Lung (tissue), 12 donors: ENCODE data around the gene EID2. TPM values are rescaled to one million over a fixed set of nuclear protein-coding genes. Genes with fewer than 3 reads are reported as not detected.

ENCODE experiments used
- ATAC-seq: fragments of 200-7000 bp; cut with Tn5 transposase; one replicate; pipeline ENCODE4 v1.9.1; 2020; ENCODE audit warnings: moderate number of reproducible peaks; ENCODE audit not compliant: insufficient read depth, low FRiP score
- DNase-seq, 3 donors: peaks; one replicate each; pipeline ENCODE4 v3.0.0-alpha.2; 2013 to 2017
- H3K27ac ChIP-seq, 2 donors: one replicate each; pipeline ENCODE4 v1.5.1; 2013; ENCODE audit warnings: mild to moderate bottlenecking in 2 of 2, moderate library complexity in 2 of 2, control low read depth in 1 of 2, inconsistent platforms in 1 of 2, low read depth in 1 of 2, low read length in 1 of 2
- H3K27me3 ChIP-seq, 3 donors: one replicate each; pipeline ENCODE4 v1.5.1; 2013; ENCODE audit warnings: low read length in 2 of 3; ENCODE audit not compliant: control insufficient read depth in 3 of 3, insufficient read depth in 3 of 3
- H3K36me3 ChIP-seq, 4 donors: one replicate each; pipeline ENCODE4 v1.5.1; 2013; ENCODE audit warnings: low read length in 4 of 4, mild to moderate bottlenecking in 1 of 4, moderate library complexity in 1 of 4; ENCODE audit not compliant: control insufficient read depth in 4 of 4, insufficient read depth in 4 of 4
- H3K4me1 ChIP-seq, 5 donors: one replicate each; pipeline ENCODE4 v1.5.1; 2013; ENCODE audit warnings: low read length in 5 of 5, mild to moderate bottlenecking in 2 of 5, moderate library complexity in 1 of 5; ENCODE audit not compliant: control insufficient read depth in 5 of 5, insufficient read depth in 5 of 5
- H3K4me3 ChIP-seq: one replicate; pipeline ENCODE4 v1.5.1; 2013; ENCODE audit warnings: mild to moderate bottlenecking, control low read depth, moderate library complexity
- H3K9ac ChIP-seq, 2 donors: one replicate each; pipeline ENCODE4 v1.5.1; 2013; ENCODE audit warnings: low read length in 2 of 2, control low read depth in 1 of 2; ENCODE audit not compliant: insufficient read depth in 1 of 2
- H3K9me3 ChIP-seq, 4 donors: one replicate each; pipeline ENCODE4 v1.5.1; 2013; ENCODE audit warnings: low read length in 3 of 4, mild to moderate bottlenecking in 1 of 4, moderate library complexity in 1 of 4; ENCODE audit not compliant: control insufficient read depth in 4 of 4, insufficient read depth in 3 of 4
- WGBS, 2 donors: extraction: QIAGEN DNeasy Blood & Tissue Kit; methylation state at CpG; one replicate each; pipeline ENCODE4 v1.1.7; 2013; 5-methylcytosine and 5-hydroxymethylcytosine counted together
- polyA plus RNA-seq, 2 donors: library from polyadenylated mRNA; stranded (reverse); fragments of 200-250 nt; gene quantifications; one replicate each; pipeline ENCODE4 v1.2.1, GENCODE V29; 2013
- total RNA-seq, 2 donors: library from RNA; depleted of rRNA in 1 of 2; stranded (reverse); fragments of >200 nt in 1 of 2; gene quantifications; one replicate each; pipeline ENCODE4 v1.2.1, GENCODE V29; 2014 to 2021
- TF ChIP-seq, protein P1 (sequence below): IDR thresholded peaks from 2 replicates; pipeline ENCODE4 v1.5.1; 2012; ENCODE audit warnings: mild to moderate bottlenecking; ENCODE audit errors: control extremely low read depth, extremely low read depth
- donor health status: control.
- donor health status: control.
- donor health status: Bipolar disorder and iron deficiency.
- donor health status: healthy.
- donor health status: DM: yes; HTN: yes; CAD: no.

EID2 gene
- total and polyA plus RNA-seq, 4 donors, result 10.4 to 20.2 (median 12.4) TPM

DNA sequence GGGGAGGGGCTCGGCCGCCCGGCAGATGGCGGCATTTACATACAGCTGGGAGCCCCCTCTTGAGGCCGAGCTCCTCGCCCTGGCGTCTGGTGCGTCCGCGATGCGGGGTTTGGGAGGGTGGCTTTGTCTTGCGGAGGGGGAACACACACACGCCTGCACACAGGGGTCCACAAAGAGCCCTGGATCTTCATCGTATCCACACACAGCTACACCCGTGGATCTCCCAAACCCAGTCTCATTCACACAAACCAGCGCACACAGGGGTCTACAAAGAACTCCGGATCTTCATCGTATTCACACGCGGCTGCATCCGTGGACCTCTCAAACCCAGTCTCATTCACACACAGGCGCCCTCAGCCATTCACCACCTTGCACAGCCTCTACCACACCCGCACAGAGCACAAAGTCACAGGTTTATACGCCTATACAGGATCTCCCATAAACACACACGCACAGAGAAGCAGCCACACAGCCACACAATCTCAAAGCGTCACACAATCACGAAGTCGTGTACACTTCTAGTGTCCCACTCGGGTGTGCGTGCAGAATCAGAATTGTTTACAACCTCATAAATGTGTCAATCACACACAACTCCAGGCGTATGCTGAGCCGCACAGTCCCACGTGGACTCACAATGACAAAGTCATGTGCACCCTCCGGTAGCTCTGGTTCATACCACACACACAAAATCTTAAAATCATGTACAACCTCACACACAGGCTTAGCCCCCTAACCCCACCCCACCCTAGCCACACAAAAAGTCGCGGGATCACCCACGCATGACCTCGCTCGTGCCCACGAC, 41.8 kb downstream of the EID2 start:
- Histone ChIP-seq H3K36me3 (no peaks in the 10 kb centered on the region), H3K4me1 (peaks cover 0 to 12% (median 0%) of the 10 kb centered on the region in 5 donors), H3K9me3 (peaks cover 0 to 5% (median 0%) of the 10 kb centered on the region in 4 donors), H3K27ac (no peak overlapping the region), H3K4me3 (no peak overlapping the region), H3K9ac (no peak overlapping the region), H3K27me3 (peaks cover 10 to 36% (median 28%) of the 10 kb centered on the region in 3 donors)
- DNase-seq, result peak; percentile 64 to 77 (median 74)
- ATAC-seq, result no peak
- WGBS, 2 donors, result 1 to 2% methylated on average over 40 of the region's 40 CpGs
- TF ChIP-seq, protein P1, sequence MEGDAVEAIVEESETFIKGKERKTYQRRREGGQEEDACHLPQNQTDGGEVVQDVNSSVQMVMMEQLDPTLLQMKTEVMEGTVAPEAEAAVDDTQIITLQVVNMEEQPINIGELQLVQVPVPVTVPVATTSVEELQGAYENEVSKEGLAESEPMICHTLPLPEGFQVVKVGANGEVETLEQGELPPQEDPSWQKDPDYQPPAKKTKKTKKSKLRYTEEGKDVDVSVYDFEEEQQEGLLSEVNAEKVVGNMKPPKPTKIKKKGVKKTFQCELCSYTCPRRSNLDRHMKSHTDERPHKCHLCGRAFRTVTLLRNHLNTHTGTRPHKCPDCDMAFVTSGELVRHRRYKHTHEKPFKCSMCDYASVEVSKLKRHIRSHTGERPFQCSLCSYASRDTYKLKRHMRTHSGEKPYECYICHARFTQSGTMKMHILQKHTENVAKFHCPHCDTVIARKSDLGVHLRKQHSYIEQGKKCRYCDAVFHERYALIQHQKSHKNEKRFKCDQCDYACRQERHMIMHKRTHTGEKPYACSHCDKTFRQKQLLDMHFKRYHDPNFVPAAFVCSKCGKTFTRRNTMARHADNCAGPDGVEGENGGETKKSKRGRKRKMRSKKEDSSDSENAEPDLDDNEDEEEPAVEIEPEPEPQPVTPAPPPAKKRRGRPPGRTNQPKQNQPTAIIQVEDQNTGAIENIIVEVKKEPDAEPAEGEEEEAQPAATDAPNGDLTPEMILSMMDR, result no peak

DNA sequence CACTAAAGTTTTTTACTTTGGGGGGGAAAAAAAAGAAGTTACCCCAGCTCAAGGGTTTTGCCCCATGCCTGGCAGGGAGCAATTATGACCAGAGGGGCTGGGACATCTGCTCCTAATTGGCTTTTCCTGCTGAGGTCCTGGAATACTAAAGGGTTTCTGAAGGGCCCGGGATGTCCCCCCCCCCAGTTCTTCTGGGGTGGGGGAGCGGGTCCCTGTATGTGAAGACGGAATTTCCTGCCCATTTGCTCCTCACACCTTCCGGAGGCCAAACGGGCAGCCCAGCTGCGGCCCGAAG, 42.3 kb downstream of the EID2 start:
- DNase-seq (no peak), ATAC-seq (no peak)
- Histone ChIP-seq H3K4me3 (no peak overlapping the region), H3K36me3 (no peaks in the 10 kb centered on the region), H3K27me3 (peaks cover 10 to 34% (median 28%) of the 10 kb centered on the region in 3 donors), H3K9me3 (peaks cover 0 to 5% (median 0%) of the 10 kb centered on the region in 4 donors), H3K9ac (no peak overlapping the region), H3K4me1 (peaks cover 0 to 8% (median 0%) of the 10 kb centered on the region in 5 donors), H3K27ac (no peak overlapping the region)
- TF ChIP-seq, protein P1, result no peak
- WGBS, 2 donors, result 0% methylated on average over 7 of the region's 7 CpGs

DNA sequence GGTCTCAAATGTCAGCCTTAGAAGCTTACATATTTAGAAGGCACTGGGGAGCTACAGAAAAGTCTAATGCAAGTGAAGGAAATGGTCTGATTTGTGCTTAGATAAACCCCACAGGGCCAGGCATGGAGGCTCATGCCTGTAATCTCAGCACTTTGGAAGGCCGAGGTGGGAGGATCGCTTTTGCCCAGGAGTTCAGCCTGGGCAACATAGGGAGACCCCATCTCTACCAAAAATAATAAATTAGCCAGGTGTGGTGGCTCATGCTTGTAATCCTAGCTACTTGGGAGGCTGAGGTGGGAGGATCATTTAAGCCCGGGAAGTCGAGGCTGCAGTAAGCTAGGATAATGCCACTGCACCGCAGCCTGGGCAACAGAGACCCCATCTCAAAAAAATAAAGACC, 43.9 kb downstream of the EID2 start:
- Histone ChIP-seq H3K27ac (no peak overlapping the region), H3K4me1 (peaks cover 0 to 6% (median 0%) of the 10 kb centered on the region in 5 donors), H3K36me3 (peaks cover 0 to 2% (median 0%) of the 10 kb centered on the region in 4 donors), H3K9ac (no peak overlapping the region), H3K4me3 (no peak overlapping the region), H3K9me3 (peaks cover 0 to 5% (median 0%) of the 10 kb centered on the region in 4 donors), H3K27me3 (peaks cover 10 to 30% (median 24%) of the 10 kb centered on the region in 3 donors)
- TF ChIP-seq, protein P1, result no peak
- whole genome bisulfite sequencing, 2 donors, result 85 to 86% methylated on average over 5 of the region's 5 CpGs
- no peak for DNase-seq
- ATAC-seq, result no peak
